ENCODE measurements around the gene CMSS1. TPM values are rescaled to one million over a fixed set of nuclear protein-coding genes. Genes with fewer than 3 reads are reported as not detected.

The CMSS1 gene
- total RNA-seq, 1 experiment from 2014 or later: 117 TPM

GRCh38 chr3:99874237-99875002 lies 56.8 kb downstream of the CMSS1 start:
- H3K4me3 Mint-ChIP-seq (ENCODE audit: unreplicated experiment): no peak overlapping the region
- no peak for TF ChIP-seq CTCF (IDR thresholded peaks at IDR 0.05; ENCODE audit: unreplicated experiment)
- no peak for DNase-seq (ENCODE audit: unreplicated experiment)
- H3K27me3 Mint-ChIP-seq (ENCODE audit: insufficient read depth, unreplicated experiment): no peaks in the 10 kb centered on the region
- no peaks in the 10 kb centered on the region for H3K36me3 Mint-ChIP-seq (ENCODE audit: insufficient read depth, unreplicated experiment)
- no peaks in the 10 kb centered on the region for H3K9me3 Mint-ChIP-seq (ENCODE audit: unreplicated experiment)
- H3K4me1 Mint-ChIP-seq (ENCODE audit: insufficient read depth, unreplicated experiment): peaks cover 8% of the 10 kb centered on the region
- no peak overlapping the region for H3K27ac Mint-ChIP-seq (ENCODE audit: low read depth, unreplicated experiment)
- ChIA-PET POLR2A (interaction anchor here (0.6 to 1.6 kb wide), 5 partner anchors 9 to 139 kb away, joined by 3 to 6 read pairs (median 3); no protein-coding TSS in a partner anchor), CTCF (interaction anchor here (0.6 kb wide), 1 partner anchor 10 kb away, joined by 3 read pairs; no protein-coding TSS in a partner anchor)
- intact Hi-C loops (cut with micrococcal nuclease): no loop called here
- BruUV-seq (replicated peaks): no TSS peak

- intact Hi-C loops (cut with micrococcal nuclease): no loop called here
- BruUV-seq (replicated peaks): TSS peak; percentile 61
- CTCF ChIA-PET: interaction anchor here (0.6 to 1.2 kb wide), 5 partner anchors 10 to 132 kb away, joined by 3 to 4 read pairs (median 3); no protein-coding TSS in a partner anchor
- POLR2A ChIA-PET: interaction anchor here (0.7 to 1.6 kb wide), 11 partner anchors 8 to 127 kb away, joined by 3 to 6 read pairs (median 3); no protein-coding TSS in a partner anchor
- DNase-seq (ENCODE audit: unreplicated experiment): peak; percentile 34
- Mint-ChIP-seq H3K4me1 (ENCODE audit: insufficient read depth, unreplicated experiment) (peaks cover 8% of the 10 kb centered on the region), H3K9me3 (ENCODE audit: unreplicated experiment) (no peaks in the 10 kb centered on the region), H3K4me3 (ENCODE audit: unreplicated experiment) (peak overlapping the region; percentile 70), H3K27me3 (ENCODE audit: insufficient read depth, unreplicated experiment) (no peaks in the 10 kb centered on the region), H3K27ac (ENCODE audit: low read depth, unreplicated experiment) (no peak overlapping the region), H3K36me3 (ENCODE audit: insufficient read depth, unreplicated experiment) (no peaks in the 10 kb centered on the region)
- no peak for TF ChIP-seq CTCF (IDR thresholded peaks at IDR 0.05; ENCODE audit: unreplicated experiment)
These were observed 57.9 kb downstream of the CMSS1 start for GRCh38 chr3:99875581-99875928.

- peaks cover 8% of the 10 kb centered on the region for H3K4me1 Mint-ChIP-seq (ENCODE audit: insufficient read depth, unreplicated experiment)
- TF ChIP-seq CTCF (IDR thresholded peaks at IDR 0.05; ENCODE audit: unreplicated experiment): no peak
- TSS peak; percentile 48 for BruUV-seq (replicated peaks)
- no peak overlapping the region for H3K27ac Mint-ChIP-seq (ENCODE audit: low read depth, unreplicated experiment)
- H3K27me3 Mint-ChIP-seq (ENCODE audit: insufficient read depth, unreplicated experiment): no peaks in the 10 kb centered on the region
- no peaks in the 10 kb centered on the region for H3K36me3 Mint-ChIP-seq (ENCODE audit: insufficient read depth, unreplicated experiment)
- POLR2A ChIA-PET: interaction anchor here (0.7 to 1.6 kb wide), 9 partner anchors 7 to 127 kb away, joined by 3 to 6 read pairs (median 4); no protein-coding TSS in a partner anchor
- no peaks in the 10 kb centered on the region for H3K9me3 Mint-ChIP-seq (ENCODE audit: unreplicated experiment)
- H3K4me3 Mint-ChIP-seq (ENCODE audit: unreplicated experiment): peak overlapping the region; percentile 70
- DNase-seq (ENCODE audit: unreplicated experiment): peak; percentile 30
- intact Hi-C loops (cut with micrococcal nuclease): no loop called here
- CTCF ChIA-PET: interaction anchor here (0.6 to 1.2 kb wide), 4 partner anchors 11 to 131 kb away, joined by 3 to 4 read pairs (median 3); no protein-coding TSS in a partner anchor
These were observed 58.5 kb downstream of the CMSS1 start for GRCh38 chr3:99875929-99876841.

Measured in MCF 10A (cell line).